Left ventricle myocardium inferior (tissue), 1 donor: ENCODE measurements around the gene TNS3. TPM values are rescaled to one million over a fixed set of nuclear protein-coding genes. Genes with fewer than 3 reads are reported as not detected.

Experiments
- DNase-seq: peaks from one replicate; pipeline ENCODE4 v3.0.0-alpha.2; 2020
- H3K27ac ChIP-seq: fragments of 200-600 bp; replicated peaks from 2 replicates; pipeline ENCODE4 v1.8.0; 2021
- H3K27me3 ChIP-seq: fragments of 200-600 bp; 2 replicates; pipeline ENCODE4 v1.8.0; 2021; ENCODE audit warnings: low read depth
- H3K36me3 ChIP-seq: fragments of 200-600 bp; 2 replicates; pipeline ENCODE4 v1.8.0; 2021
- H3K4me1 ChIP-seq: fragments of 200-600 bp; 2 replicates; pipeline ENCODE4 v1.8.0; 2021
- H3K4me3 ChIP-seq: fragments of 200-600 bp; 2 replicates; pipeline ENCODE4 v1.8.0; 2021; ENCODE audit warnings: mild to moderate bottlenecking, moderate library complexity
- H3K9me3 ChIP-seq: fragments of 200-600 bp; replicated peaks from 2 replicates; pipeline ENCODE4 v1.8.0; 2021
- CTCF ChIP-seq: fragments of 200-600 bp; IDR thresholded peaks from 2 replicates; pipeline ENCODE4 v1.8.0; 2021; ENCODE audit warnings: antibody characterized with exemption, mild to moderate bottlenecking, borderline replicate concordance
- intact Hi-C: fragments of 100-400 bp; cut with micrococcal nuclease; formaldehyde crosslinking; loops from one replicate; pipeline ENCODE4 v1.11.0; 2022
- total RNA-seq: library from RNA; stranded (reverse); fragmentation: NEBNext Ultra II Directional; extraction: Animal tissue kit (Norgen Biotek cat#: 25700); gene quantifications from one replicate; pipeline ENCODE4 v1.2.1, GENCODE V29; 2021
- donor health status: DM: no; HTN: yes; CAD: no; lungs with severe emphysema.

TNS3 gene
- total RNA-seq, 1 donor from 2014 or later: 40.6 TPM

DNA sequence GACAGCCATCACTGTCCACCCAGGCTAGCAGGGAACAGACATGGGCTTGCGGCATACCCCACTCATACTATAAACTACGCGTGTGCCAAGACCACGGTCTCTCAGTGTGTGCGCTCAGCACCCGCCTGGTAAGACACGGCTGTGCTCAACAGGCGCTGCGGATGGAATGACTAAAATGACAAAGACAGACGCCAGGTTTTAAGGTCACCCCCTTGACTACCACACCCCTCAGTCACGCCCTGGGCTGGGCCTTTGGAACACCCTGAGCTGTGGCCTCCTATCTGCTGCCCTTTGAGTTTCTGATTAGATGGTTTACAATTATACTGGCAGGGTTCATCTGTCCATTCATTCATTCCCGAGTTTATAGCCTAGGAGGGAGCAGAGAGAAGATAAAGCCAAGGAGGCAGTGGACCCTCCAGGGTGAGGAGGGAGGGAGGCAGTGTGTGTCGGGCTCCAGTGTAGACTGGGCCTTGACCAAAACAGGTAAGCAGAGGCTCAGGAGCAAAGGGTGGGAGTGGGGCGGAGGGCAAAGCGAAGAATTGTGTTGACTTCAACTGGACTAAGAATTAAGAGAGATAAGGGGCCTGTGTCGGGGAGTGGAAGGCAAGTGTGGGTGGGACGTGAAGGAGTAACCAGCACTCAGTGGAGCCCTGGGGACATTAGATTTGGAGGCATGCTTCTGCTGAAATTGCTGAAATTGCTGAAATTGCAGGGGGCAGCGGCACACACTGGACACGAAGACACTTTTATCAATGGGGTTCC lies 35.0 kb downstream of the TNS3 start:
- peaks cover 12% of the 10 kb centered on the region for H3K4me1 ChIP-seq
- intact Hi-C loops: no loop called here
- no peak overlapping the region for H3K27ac ChIP-seq
- no peaks in the 10 kb centered on the region for H3K27me3 ChIP-seq
- no peaks in the 10 kb centered on the region for H3K9me3 ChIP-seq
- TF ChIP-seq CTCF: no peak
- no peak for DNase-seq
- H3K4me3 ChIP-seq: no peak overlapping the region
- H3K36me3 ChIP-seq: no peaks in the 10 kb centered on the region

DNA sequence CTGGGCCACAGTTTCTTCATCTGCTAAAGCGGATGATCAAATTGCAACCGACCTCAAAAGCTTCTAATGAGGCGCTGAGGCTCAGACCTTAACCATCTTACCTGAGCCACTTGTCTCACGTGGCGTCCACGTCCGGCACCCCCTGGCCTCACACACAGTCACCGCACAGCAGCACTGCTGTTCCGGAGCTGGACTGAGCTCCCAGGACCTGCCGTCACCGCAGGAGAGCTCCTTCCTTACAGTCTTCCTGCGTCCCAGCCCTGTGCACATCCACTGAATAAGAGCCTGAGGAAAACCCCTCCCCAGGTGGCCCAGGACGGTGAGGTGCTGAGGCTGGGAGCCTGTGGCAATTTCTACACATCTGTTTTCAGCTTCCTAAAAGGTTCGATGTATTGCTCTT lies 35.7 kb downstream of the TNS3 start:
- no peak for TF ChIP-seq CTCF
- Histone ChIP-seq H3K27me3 (no peaks in the 10 kb centered on the region), H3K9me3 (no peaks in the 10 kb centered on the region), H3K36me3 (no peaks in the 10 kb centered on the region), H3K4me1 (peaks cover 5% of the 10 kb centered on the region), H3K4me3 (no peak overlapping the region), H3K27ac (no peak overlapping the region)
- no peak for DNase-seq
- intact Hi-C loops: no loop called here

- H3K4me3 ChIP-seq: no peak overlapping the region
- no peaks in the 10 kb centered on the region for H3K27me3 ChIP-seq
- no peak for DNase-seq
- peaks cover 7% of the 10 kb centered on the region for H3K4me1 ChIP-seq
- TF ChIP-seq CTCF: no peak
- H3K9me3 ChIP-seq: no peaks in the 10 kb centered on the region
- H3K36me3 ChIP-seq: no peaks in the 10 kb centered on the region
- intact Hi-C loops: no loop called here
- H3K27ac ChIP-seq: no peak overlapping the region
Observed at GRCh38 chr7:47544416-47544815, 37.5 kb downstream of the TNS3 start.

GRCh38 chr7:47543714-47544113 lies 38.2 kb downstream of the TNS3 start:
- H3K4me3 ChIP-seq: no peak overlapping the region
- H3K4me1 ChIP-seq: peaks cover 7% of the 10 kb centered on the region
- no peaks in the 10 kb centered on the region for H3K9me3 ChIP-seq
- H3K27me3 ChIP-seq: no peaks in the 10 kb centered on the region
- H3K27ac ChIP-seq: no peak overlapping the region
- no peak for TF ChIP-seq CTCF
- intact Hi-C loops: no loop called here
- DNase-seq: no peak
- H3K36me3 ChIP-seq: no peaks in the 10 kb centered on the region

GRCh38 chr7:47543056-47543455 lies 38.9 kb downstream of the TNS3 start:
- TF ChIP-seq CTCF: no peak
- Histone ChIP-seq H3K4me3 (no peak overlapping the region), H3K4me1 (peaks cover 12% of the 10 kb centered on the region), H3K27me3 (no peaks in the 10 kb centered on the region), H3K9me3 (no peaks in the 10 kb centered on the region), H3K27ac (no peak overlapping the region), H3K36me3 (no peaks in the 10 kb centered on the region)
- DNase-seq: no peak
- intact Hi-C loops: no loop called here
